GM10847 (cell line): ENCODE results near the gene ZCCHC14.

Experiments
- POLR2A ChIP-seq: IDR thresholded peaks from 2 replicates; pipeline ENCODE4 v1.6.1; 2011; ENCODE audit not compliant: insufficient read length; ENCODE audit errors: extremely low read depth

Gene ZCCHC14

DNA sequence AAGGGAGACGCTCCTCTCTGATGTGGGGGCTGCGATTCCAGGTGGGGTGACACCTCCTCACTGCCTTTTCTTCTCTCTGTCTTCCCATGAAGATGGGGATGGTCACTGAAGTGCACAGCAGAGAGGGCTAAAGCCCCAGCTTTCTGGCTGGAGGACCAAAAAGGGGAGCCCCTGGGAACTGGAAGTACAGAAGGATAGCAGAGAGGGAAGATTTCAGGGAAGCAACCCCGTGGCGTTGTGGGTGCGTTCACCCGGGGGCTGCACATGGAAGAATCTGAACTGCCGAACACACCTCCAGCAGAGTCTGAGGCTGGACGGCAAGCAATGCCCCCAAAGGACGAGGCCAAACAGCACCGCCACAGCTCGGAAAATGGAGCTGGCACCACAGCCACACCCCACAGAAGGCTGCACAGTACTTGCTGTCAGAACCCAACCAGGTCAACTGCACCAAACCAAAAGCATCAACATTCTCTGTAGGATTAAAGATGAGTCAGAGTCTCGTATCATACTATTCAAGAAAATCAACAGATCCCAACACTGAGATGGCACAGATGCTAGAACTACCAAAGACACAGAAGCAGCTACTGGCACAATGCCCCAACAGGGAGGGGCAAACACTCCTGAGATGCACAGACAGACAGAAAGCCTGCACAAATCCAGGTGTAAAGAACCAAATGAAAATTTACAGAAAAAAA lies 50.8 kb downstream of the ZCCHC14 start:
- no peak for TF ChIP-seq POLR2A

DNA sequence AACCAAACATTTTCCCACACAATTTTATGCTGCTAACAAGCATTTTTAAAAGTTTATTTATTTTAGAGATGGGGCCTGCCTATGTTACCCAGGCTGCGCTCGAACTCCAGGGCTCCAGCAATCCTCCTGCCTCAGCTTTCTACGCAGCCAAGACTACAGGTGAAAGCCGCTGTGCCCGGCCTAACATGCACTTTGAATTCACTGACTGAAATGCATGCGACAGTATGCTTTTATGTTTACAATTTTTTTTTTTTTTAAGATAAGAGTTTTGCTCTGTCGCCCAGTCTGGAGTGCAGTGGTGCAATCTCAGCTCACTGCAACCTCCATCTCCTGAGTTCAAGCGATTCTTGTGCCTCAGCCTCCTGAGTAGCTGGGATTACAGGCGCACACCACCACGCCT lies 52.9 kb downstream of the ZCCHC14 start:
- no peak for TF ChIP-seq POLR2A

DNA sequence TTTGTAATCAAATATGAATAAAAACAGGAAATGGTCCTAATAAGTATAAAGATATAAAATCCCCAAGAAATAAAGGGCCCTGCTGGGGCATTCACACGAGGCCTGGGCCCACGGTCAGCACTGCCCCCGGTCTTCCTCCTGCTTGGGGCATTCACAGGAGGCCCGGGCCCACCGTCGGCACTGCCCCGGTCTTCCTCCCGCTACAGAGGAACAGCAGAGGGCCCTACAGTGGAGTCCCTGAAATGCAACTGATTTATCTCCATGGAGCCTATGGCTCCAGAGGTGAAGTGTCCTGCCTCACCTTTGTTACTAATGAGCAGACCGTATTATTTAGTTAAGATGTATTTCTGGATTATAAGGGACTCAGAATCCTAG lies 54.2 kb downstream of the ZCCHC14 start:
- no peak for TF ChIP-seq POLR2A

DNA sequence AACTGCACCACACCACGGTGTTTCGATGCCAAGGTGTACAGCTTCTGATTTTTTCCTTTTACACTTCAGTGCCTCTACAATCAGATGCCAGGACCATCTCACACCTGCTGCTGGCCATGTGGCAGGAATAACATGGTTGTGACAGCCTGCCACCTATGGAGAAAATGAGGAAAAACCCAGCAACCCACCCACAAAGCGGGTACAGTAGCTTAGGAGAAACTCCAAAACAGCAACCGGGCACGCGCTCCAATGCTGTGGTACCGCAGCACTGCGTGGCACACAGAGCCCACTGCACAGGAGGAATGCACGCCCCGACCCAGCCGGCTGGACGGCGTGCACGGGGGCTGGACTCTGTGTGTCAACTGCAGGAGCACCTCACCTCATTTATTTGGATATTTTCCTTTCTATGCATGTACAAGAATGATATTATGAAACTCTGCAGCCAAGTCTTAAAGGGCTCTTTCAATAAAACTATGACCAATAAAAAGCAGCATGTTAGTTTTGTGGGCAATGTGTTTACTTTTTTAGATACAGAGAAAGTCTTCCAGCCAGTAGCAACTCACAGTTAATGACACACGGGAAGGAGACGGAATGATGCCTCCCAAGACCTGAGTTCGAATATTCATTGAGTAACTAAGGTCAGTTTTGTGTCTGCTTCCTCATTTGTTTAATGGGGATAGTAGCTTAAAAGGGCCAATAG lies 54.8 kb downstream of the ZCCHC14 start:
- TF ChIP-seq POLR2A: no peak

DNA sequence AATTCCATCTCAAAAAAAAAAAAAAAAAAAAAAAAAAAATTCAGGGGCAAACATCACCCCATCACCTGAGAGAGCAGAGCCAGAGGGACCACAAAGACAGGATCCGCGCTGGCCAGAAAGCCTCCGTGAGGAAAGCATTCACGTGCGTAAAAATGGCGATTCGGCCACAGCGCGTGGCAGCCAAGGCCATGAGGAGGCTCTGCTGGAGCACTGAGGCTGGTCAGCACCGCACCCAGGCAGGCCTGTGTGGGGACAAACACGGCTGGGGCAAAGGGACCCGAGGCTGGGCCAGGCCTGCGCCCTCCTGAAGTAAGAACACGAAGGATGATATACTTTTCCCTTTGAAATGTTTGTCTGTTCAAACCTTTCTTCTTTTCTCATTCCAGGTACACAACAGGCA lies 55.5 kb downstream of the ZCCHC14 start:
- TF ChIP-seq POLR2A: no peak

DNA sequence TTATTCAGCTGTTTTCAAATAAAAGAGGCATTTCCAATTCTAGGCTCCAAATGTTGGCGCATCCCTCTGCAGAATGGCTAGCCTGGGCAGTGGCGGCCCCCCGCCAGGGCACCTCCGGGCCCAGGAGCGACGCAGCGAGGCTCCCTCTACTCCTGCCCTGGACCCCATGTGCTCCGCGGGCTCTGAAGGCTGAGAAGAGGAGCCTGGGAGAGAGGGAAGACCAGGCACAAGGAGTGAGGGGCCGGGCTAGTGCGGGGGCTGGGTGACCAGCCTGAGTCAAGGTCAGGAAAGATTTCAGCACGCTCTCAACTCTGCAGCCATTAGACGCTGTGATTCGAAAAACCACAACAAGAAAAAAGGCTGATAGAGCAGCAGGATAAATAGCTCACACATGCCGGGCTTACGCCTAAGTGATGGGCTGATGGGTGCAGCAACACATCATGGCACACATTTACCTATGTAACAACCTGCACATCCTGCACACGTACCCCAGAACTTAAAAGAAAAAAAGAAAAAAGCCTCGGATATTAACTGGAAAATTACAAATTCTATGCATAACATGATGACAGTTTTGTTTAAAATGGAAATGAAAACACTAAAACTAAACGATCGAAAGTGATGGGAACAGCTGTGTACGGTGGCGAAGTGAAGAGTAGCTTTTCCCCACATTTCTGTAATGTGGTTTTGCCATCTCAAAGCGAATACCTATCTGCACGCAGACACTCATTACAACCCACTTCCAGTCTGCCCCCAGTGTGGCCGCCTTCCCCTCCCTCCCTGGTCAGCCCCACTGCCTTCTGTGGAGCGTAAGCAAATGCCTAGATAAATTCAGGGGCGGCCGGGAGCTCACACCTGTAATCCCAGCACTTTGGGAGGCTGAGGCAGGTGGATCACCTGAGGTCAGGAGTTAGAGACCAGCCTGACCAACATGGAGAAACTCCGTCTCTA lies 56.3 kb downstream of the ZCCHC14 start:
- no peak for TF ChIP-seq POLR2A

DNA sequence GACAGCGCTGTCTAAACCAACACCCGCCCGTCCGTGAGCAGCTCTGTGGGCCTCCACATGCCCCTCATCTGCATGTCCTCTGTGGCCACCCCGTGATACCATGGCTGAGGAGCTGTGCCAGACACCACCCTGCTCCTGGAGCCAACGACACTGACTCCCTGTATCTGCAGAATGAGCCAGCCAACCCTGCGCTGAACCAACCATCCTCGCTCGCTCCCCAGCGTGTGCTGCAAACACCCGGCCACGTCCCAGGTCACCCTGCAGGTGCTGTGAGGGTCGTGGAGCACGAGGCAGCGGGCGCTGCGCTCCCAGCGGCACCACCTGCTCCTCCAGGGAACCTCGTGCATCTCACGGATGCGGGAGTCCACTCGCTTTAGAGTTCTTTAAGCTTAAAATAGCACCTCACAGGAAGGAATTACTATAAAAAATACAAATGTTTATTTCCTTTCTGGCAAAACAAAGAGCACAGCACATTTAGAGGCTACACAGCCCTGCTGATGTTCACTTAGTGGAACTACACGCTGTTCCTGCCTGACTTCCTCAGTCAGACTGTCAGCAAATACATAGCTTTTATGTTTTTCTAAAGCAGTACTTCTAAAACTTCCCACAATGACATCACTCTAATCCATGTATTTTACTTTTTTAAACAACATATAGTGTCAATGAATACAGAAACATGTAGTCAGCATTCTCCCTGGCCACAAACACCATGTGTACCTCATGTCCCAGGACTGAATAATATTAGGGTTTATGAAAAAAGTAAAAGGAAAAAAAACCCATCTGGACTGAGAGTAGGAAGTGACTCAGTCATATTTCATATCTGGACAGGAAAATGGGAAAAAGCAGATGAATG lies 57.2 kb downstream of the ZCCHC14 start:
- no peak for TF ChIP-seq POLR2A

DNA sequence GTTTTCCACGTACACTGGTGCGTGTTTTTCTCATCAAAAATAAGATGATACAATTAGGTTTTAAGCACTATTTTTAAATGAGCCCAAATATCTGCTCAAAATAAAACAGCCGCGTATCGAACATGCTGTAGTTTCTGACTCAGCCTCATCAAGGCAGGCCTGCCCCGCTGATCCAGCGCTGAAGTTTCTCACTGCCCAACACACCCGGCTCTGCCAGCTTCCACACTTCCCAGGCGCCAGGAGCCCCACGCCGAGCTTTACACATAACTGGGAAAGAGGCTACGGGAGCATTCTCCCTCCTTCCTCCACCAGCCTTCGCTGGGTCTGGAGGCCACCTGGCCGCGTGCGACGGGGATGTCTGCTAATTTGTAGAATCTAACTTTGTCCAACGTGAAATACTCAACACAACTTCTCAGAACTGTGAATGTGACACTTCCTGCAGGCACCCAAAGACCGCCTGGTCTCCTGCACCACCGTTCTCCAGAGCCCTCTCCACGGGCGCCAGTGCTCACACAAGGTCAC lies 58.6 kb downstream of the ZCCHC14 start:
- no peak for TF ChIP-seq POLR2A

DNA sequence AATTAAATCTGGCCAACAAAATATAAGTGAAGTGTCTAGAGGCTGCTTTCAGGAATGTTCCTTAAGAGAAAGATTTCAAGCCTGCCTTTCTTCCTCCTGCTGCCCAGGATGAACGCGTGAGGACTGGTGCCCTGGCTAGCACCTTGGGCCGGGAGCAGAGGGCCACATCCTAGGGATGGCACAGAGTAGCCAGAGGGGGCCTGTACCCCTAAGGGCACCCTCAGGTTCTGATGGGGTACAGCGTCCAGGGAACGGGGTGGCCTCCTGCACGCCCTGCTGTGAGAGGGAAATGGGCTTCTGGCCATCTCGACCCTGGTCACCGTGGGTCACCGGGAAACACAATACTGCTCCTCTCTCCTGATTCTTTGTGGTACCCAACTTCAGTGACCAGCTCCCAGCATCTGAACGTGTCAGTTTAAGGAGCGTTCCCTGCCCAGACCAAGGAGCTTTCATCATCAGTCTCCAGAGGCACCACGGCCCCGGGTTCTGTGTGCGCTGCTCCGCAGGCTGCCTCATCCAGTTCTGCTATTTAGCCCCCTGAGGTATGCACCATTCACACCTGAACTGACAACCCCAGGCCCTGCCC lies 60.4 kb downstream of the ZCCHC14 start:
- no peak for TF ChIP-seq POLR2A

DNA sequence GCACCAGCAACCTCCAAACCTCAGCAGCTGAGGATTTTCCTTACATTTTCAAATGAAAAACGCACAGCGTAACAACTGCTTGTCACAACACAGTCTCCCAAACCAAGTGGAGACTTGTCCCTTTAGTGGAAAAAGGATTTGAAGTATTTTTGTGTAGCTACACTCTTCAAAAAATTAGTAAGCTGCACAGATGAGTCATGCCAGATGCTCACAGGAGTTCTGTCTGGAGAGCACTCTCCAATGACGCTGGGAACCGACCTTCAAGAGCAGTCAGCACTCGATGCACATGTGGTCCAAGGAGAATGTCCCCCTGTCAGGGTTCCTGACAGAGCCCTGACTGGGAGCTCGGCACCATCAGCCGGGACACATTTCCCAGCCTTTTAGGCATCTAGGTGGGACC lies 60.9 kb downstream of the ZCCHC14 start:
- no peak for TF ChIP-seq POLR2A

DNA sequence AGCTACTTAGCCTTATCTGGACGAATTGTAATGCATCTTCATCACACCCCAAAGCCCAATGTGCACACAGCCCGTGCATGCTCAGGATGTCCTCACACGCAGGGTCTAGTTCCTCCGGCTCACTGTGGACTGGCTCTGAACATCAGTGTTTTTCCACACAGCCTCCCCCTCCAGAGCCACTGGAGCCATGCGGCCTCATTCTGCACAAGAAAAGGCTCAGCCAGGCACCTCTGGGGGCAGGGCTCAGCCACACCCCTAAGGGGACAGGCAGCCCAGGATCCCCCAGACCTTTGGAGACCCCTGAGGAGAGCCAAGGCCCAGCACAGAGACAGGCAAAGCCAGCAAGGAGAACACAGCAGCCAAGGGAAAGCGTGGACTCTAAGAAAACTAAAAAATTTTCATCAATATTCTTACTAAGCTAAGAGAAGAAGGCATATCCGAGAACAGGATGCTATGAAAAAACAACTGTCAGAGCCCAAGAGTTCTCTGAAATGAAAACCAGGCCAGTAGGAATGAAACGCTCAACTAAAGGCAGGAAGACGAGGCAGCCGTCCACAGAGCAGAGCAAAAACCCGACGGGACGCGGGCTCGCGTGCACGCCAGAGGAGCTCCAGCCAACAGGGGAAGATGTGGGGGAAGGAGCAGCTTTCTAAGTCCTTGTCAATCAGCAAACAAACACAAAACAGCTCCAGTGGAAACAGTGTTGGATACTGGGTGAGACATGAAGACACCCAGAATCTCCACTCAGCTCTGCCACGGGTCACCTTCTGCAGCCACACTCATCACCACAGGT lies 66.2 kb downstream of the ZCCHC14 start:
- TF ChIP-seq POLR2A: no peak

DNA sequence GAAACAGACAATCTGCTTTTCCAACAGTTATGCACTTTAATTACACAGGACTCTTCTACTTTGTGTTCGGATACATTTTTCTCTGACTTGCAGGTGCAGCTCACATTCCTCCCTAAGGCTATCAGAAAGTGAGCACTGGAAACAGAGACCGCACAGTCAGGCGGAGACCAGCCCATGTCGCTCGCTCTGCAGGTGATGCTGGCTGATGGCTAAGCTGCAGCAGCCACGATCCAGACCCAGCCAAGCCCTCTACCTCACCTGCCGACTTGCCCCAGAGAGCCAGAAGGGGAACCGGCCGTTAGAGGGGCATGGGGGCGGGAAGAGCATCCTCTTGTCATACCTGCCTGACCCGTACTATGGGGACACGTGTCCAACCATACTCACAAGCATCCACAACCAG lies 66.9 kb downstream of the ZCCHC14 start:
- no peak for TF ChIP-seq POLR2A

DNA sequence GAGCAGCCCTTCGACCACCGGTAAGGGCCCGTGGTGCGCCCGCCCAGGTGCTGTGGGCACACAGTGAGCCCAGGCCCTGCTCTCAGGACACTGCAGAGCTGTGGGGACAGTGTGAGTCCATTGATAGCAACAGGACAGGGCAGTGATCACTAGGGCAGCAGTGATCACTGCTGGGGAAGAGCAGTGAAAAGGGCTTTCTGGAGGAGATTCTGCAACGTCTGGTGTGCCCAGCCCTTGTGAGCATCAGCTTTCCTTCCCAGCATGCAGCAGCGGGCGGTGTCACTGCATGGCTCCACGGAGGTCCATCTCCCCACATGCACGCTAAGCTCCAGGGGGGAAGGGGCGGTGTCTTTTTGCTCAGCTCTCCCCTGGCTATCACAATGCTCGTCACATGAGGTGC lies 68.6 kb downstream of the ZCCHC14 start:
- TF ChIP-seq POLR2A: no peak

DNA sequence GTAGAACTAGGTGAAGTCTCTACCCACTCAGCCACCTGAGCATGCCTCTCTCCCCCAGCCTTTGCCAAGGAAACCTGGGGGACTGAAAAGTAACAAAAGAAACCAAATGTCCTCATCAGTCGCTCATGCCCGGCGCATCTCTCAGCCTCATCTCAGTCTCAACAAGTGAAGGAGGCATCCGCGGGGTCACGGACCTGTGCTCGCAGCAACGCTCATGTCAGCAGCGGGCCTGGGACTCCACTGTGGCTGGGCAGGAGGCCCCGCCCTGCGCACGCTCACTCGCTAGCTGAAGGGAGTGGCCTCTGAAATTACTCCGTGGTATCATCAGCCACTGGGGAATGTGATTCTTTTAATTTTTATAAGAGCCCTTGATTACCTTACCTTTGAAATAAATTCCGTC lies 69.4 kb downstream of the ZCCHC14 start:
- TF ChIP-seq POLR2A: no peak
